EL (cell line): ENCODE measurements around the gene ISOC2.
"Not testable (repeated sequence)": the region's sequence is repeated elsewhere in the genome, so short reads cannot be mapped to it uniquely, and the experiment has no call there.

Source experiments
- DNase-seq: peaks from one replicate; pipeline ENCODE4 v3.0.0-alpha.2; 2016

ISOC2 gene

DNA sequence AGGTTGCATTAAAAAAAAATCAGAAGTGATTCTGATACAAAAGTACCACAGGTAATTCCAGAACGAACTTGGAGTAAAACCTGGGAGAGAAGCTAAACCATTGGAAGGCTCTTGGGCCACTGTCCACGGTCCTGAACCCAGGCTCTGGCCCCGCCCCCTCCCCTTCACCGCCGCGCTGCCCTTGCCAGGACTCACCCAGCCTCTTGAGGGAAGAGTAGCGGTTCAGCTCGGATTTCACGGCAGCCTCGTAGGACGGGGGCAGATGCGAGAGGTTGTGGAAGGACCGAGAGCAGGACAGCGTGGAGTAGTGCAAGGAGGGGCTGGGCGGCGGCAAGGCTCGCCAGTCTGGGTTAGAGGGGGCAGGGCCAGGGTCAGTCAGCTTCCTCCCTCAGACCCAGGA lies 24.0 kb downstream of the ISOC2 start:
- DNase-seq, result peak; percentile 59

- no peak for DNase-seq
These were observed 24.6 kb downstream of the ISOC2 start for GRCh38 chr19:55436847-55437246.

GRCh38 chr19:55435020-55435419 lies 26.4 kb downstream of the ISOC2 start:
- no peak for DNase-seq

DNA sequence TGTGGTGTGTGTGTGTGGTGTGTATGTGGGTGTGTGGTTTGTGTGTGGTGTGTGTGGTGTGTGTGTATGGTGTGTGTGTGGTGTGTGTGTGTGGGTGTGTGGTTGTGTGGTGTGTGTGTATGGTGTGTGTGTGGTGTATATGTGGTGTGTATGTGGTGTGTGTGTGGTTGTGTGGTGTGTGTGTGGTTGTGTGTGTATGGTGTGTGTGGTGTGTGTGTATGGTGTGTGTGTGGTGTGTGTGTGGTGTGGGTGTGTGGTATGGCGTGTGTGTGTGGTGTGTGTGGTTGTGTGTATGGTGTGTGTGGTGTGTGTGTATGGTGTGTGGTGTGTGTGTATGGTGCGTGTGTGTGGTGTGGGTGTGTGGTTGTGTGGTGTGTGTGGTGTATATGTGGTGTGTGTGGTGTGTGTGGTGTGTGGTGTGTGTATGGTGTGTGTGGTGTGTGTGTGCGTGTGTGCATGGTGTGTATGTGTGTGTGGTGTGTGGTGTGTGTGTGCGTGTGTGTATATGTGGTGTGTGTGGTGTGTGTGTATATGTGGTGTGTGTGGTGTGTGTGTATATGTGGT lies 27.0 kb downstream of the ISOC2 start:
- no peak for DNase-seq

DNA sequence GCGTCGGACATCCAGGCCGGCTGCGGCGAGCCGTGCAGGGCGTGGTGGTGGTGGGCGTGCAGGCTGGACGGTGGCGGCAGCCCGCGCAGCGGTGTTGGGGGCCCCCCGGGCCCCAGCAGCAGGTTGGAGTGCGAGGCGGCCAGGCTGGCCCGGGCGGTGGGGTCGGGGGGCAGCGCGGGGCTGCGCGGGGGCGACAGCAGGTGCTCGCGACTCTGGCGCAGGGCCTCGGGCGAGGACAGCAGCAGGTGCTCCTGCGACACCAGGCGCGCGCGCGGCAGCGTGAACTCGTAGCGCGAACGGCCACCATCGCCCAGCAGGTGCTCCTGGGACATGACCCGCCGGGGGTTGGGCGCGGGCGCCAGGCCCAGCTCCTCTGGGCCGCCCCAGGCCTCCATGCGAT lies 28.1 kb downstream of the ISOC2 start:
- DNase-seq, result no peak

GRCh38 chr19:55432241-55432959 lies 29.0 kb downstream of the ISOC2 start:
- no peak for DNase-seq

- no peak for DNase-seq
These were observed 30.3 kb downstream of the ISOC2 start for GRCh38 chr19:55431183-55431582.

DNA sequence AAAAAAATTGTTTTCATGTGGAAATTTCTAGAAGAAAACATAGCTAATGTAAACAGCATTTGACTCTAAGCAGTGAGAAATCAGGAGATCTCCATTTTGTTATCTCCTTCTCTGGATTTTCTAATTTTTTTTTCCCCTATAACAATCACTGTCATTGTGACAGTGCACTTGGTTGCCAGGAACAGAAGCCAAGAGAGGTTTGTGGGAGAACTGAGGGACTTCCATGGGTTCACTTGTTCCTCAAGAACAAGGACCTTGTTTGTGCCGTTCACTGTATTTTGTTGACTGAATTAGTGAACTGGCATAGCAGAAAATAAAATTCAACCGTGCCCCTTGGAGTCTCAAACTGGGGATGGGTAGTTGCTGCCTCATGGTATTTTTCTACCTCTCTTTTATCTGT lies 35.4 kb downstream of the ISOC2 start:
- no peak for DNase-seq

- no peak for DNase-seq
These were observed 36.9 kb downstream of the ISOC2 start for GRCh38 chr19:55424518-55424917.

DNA sequence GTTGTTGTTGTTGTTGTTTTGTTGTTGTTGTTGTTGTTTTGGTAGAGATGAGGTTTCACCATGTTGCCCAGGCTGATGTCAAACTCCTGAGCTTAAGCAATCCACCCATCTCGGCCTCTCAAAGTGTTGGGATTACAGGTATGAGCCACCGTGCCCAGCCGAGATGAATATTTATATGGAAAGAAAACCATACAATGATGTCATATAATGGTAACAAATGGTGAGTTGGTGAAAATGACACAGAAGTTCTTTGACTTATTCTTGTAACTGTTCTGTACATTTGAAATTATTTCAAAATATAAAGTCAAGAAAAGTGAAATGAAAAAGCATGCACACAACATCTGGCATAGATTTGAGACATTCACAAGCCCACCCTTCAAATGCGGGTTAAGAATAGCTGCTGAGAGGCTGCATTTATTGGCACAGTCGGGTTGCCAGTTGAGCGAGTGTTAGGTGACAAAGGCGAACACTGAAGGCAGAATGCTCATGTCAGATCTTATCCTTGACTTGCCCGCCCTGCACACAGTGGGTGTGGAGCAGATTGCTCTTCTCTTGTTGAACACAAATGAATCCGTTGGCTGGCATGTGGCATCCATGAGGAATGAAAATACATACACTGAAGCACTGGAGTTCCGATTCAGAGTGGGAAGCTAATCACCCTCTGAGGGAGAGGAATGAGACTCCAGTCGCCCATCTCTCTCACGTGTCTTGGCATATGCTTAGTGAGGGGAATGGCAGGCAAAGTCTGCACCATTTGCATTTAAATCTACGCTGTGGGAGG lies 38.0 kb downstream of the ISOC2 start:
- no peak for DNase-seq

GRCh38 chr19:55421281-55421680 lies 40.2 kb downstream of the ISOC2 start:
- DNase-seq, result not testable (repeated sequence)

DNA sequence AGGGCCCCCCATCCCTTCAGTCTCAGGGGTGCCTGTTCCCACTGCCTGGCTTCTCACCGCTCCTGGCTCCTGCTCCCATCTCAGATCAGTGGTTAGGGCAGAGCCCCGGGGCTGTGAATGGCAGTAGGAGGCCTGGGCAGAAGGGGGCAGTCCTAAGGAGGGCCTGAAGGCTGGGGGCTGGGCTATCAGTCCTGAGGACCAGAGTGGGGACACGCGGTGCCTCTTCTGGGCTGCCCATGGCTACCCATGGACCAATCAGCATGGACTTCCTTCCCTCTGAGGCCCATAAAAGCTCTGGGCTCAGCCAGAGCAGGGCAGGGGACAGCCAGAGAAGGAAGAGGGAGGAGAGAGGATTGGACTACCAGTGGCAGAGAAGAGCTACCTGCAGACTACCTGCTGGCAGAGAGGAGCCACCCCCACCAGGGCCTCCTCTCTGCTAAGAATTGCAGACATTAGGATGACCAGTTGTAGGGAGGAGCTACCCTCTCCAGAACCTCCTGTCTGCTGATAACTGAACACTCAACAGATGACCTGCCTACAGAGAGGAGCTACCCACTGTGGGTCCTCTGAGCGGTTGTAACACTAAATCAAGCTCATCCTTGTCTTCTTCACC lies 41.7 kb downstream of the ISOC2 start:
- DNase-seq, result no peak

- DNase-seq, result no peak
These were observed 42.3 kb downstream of the ISOC2 start for GRCh38 chr19:55419103-55419502.

- peak; percentile 87 for DNase-seq
These were observed 43.3 kb downstream of the ISOC2 start for GRCh38 chr19:55418185-55418584.

- no peak for DNase-seq
These were observed 51.3 kb downstream of the ISOC2 start for GRCh38 chr19:55410168-55410567.

DNA sequence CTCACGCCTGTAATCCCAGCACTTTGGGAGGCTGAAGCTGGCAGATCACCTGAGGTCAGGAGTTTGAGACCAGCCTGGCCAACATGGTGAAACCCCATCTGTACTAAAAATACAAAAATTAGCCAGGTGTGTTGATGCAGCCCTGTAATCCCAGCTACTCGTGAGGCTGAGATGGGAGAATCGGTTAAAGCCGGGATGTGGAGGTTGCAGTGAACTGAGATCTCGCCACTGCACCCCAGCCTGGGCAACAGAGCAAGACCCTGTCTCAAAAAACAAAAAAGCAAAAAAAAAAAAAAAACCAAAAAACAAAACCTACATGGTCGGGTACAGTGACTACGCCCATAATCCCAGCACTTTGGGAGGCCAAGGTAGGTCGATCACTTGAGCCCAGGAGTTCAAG lies 52.3 kb downstream of the ISOC2 start:
- DNase-seq, result not testable (repeated sequence)

DNA sequence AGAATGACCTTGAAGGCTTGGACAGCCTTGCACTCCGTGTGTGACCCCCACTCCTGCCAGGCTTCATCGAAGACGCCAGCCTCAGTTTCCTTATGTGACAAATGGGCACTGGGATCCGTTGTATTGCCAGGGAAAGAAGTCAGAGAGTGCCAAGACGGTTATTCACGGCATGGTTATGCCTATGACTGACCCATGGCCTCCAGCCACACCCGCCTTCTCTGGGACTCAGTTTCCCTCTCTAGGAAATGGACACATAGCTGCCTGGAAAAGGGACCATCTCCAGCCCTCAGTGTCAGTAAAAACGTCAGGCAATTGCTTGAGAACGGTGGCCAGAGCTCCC lies 52.9 kb downstream of the ISOC2 start:
- no peak for DNase-seq

- peak; percentile 99 for DNase-seq
These were observed 53.5 kb downstream of the ISOC2 start for GRCh38 chr19:55407800-55408532.

- DNase-seq, result not testable (repeated sequence)
These were observed 54.0 kb downstream of the ISOC2 start, which contains the start of gene UBE2S for GRCh38 chr19:55407550-55407799. UBE2S (minus strand) TSS chr19:55407788; CDS start chr19:55407589, 199 bp downstream.

DNA sequence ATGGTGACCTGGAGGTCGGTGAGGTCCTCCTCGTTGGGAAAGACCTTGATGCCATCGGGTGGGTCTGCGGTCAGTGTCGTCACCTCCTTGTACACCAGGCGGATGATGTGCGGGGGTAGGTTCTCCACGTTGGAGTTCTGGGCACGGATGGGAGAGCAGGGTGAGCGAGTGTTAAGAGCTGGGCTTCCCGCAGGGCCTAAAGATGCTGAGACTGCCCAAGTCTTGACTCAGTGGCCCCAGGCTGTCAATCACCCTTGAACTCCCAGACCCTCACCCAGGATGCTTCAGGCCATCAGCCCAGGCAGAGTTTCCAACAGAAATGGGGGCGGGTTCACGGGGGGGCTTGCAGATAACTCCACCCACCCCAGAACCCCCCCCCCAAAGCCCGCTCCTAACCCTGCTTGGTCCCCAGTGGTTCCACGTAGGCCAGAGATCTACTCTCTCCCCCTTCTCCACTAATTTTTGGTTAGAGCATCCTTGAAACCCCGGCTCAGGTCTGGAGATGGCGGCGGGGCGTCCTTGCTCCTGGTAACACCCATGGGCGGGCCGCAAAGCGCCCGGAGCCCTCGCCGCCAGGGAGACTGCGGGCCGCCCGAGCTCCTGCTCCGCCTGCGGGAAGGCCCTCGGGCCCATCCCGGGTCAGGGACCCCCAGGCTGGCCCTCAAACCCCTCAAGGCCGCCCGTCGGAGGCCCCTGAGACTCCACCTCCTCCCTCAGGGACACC lies 54.5 kb downstream of the ISOC2 start:
- no peak for DNase-seq

DNA sequence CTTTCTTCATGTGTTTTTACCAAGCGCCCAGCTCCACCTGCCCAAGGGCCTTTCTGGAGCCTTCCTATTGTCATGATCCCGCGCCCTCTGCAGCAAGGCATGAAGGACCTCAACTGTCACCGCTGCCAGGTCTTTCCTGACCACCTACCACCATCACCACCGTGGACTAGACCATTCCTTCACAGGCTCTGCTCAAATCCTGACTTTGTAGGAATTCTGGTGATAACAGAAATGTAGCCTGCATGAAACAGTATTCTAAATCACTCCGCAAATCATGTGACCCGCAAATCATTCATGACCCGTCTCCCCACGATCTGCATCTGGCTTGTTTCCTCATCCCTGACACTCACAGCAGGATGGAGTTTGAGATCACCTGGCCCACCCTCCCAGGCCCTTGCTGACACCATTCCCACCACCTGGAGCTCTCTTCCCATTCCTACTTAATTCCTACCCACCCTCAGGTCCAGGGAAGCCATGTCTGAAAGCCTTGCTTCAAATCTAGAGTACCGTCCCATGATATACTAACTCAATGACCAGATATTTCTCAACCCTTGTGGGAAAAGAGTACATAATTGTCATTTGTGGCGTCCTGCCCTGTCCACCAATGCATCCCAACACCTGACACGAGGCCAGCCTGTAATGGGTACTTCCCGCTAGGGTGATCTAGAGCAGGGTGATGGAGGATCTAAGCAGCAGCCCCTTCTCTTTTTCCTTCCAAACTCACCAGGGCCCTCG lies 55.2 kb downstream of the ISOC2 start:
- no peak for DNase-seq

DNA sequence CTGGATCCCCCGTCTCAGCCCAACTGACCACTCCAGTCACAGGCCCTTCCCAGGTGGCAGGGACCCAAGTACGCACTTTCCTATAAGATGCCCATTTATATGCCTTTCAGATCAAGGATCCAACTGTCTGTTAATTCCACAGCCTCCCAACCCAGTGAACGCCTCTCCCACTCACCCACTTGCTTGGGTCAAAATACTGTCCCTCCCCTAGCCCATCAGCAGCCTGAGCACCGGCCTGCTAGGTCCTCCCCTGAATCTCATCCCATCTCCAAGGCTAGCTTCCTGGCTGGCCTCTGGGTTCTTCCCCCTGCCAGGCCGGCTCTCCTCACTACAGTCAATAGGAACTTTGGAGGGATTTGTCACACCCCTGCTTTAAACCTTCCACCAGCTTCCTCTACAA lies 55.8 kb downstream of the ISOC2 start:
- DNase-seq, result no peak
